GM18499 (cell line): ENCODE results near the gene EFCAB3.
"Not testable (repeated sequence)": the region's sequence is repeated elsewhere in the genome, so short reads cannot be mapped to it uniquely, and the experiment has no call there.

ENCODE experiments used
- ATAC-seq: cut with Tn5 transposase; IDR thresholded peaks from one replicate; pipeline ENCODE4 v1.9.1; 2021; ENCODE audit warnings: moderate number of reproducible peaks; ENCODE audit not compliant: insufficient read depth, unreplicated experiment

Gene EFCAB3

DNA sequence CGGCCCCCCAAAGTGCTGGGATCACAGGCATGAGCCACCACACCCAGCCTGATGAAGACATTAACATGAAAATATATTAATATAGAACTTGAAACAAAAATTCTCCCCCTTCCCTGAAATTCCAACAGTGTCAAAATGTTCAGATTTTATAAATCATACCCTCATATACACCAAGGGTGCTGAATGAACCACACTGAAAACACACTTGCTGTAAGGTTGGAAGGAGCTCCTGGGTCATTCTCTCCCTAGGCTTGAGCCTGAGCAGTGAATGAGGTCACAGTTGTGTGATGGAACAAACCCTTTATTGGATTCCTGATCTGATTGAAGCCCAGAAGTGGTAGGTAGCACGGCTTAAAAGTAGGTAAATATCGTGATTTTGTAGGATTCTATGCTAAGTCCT, at the start of gene EFCAB3:
TSS of gene EFCAB3 (plus strand) at position 301 of the 400 bp plus-strand sequence. CDS start 2,427 bp downstream, outside the sequence.
- ATAC-seq = no peak

- ATAC-seq = no peak
Observed at GRCh38 chr17:62336527-62336926, 43.8 kb upstream of the EFCAB3 start.

- ATAC-seq = no peak
Observed at GRCh38 chr17:62343764-62344270, 36.5 kb upstream of the EFCAB3 start.

- ATAC-seq = no peak
Observed at GRCh38 chr17:62351176-62351575, 29.2 kb upstream of the EFCAB3 start.

DNA sequence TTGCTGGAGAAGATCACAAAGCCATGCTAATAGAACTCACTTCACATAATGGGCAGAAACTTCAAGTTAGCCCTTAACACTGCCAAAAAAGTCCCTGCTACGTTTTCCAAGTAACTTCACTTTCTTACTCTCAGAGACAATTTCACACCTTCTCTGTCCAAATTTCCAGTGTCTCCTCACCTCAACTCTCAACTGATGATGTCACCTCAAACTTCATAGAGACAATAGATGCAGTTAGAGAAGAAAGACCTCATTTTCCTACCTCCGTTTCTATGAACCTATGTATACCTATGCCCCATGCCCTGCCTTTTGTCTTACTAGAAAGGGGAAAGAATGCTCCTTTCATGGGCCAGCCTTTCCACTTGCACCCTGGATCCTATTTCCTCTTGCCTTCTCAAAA, 14.2 kb upstream of the EFCAB3 start:
- no peak for ATAC-seq

DNA sequence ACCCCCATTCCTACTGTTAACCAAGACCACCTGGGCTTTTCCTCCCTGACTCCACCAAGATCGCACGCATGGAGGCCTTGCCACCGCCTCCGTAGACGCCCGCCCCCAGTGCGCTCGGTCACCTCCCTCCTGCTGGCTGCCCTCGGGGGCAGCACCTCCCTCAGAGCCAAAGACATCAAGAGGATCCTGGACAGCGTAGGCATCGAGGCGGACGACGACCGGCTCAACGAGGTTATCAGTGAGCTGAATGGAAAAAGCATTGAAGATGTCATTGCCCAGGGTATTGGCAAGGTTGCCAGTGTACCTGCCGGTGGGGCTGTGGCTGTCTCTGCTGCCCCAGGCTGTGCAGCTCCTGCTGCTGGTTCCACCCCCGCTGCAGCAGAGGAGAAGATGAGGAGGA, 1.2 kb downstream of the EFCAB3 start:
- no peak for ATAC-seq

DNA sequence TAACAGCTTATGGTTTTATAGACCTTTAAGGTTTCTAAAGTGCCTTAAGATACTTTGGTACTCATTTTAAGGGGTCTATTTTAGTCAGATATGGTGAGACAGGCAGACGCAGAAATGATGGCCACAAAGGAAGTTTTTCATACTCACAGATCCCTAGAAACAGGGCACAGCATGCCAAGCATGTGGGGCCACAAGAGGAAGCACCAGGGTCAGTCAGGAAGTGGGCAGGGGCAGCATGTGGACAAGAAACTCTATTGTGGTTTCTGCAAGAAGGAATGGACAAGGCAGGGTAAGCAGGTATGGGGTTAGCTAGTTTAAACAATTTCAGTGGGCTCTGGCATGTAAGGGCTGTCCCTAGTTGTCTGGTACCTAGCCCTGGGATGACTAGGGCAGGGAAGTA, 8.5 kb downstream of the EFCAB3 start:
- ATAC-seq = no peak

DNA sequence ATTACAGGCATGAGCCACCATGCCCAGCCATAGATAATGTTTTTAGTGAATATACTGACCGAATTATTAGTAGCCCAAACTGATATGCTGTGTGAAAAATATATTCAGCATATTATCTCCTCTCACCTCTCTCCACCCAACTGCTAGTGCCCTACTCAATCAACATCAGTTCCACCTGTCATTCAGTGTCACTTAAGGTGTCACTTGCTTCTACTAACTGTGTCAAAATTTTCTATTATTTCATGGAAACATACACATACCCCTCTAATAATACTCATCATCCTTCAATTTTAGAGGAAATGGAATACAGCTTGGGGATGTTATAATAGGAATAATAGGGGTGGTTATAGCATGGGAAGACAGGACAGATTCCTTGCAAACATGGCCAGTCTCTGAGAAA, 12.6 kb downstream of the EFCAB3 start:
- ATAC-seq = no peak

- no peak for ATAC-seq
Observed at GRCh38 chr17:62398891-62399290, 18.5 kb downstream of the EFCAB3 start.

DNA sequence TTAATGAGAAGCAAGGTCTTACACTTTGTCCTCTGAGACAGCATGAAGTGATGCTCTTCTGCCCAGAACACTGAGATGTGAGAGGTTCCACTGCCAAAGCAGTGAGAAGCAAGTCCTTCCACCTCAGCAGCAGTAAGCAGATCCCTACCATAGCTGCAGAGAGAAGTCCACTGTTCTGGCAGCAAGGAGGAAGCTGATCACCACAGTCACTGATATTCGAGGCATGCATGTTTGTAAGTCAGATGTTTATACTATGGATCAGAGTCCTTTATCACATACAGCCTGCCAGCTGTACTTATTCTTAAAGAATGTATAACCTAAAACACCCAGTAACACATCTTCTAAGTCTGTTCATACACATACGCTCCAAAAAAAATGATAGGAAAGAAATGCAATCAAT, 25.1 kb downstream of the EFCAB3 start:
- ATAC-seq = no peak

DNA sequence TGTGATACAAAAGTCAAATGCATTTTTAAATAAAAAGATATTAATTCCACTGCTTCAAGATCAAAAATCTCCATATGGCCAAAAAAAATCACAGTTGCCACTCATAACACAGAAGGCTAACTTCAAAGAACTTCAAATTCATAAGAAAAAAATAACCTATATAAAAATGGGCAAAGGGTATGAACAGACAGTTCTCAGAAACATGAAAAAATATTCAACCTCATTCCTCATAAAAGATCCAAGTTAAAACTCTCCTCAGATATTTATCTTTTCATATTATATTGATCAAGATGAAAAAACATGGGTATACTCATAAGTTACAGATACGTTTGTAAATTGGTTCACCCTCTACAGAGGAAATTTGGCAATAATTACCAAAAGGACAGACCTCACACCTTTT, 32.7 kb downstream of the EFCAB3 start:
- not testable (repeated sequence) for ATAC-seq

- ATAC-seq = peak; percentile 74
Observed at GRCh38 chr17:62423647-62424461, 43.5 kb downstream of the EFCAB3 start, which contains the start of gene METTL2A. TSS of gene METTL2A (plus strand) at chr17:62423897. CDS start at chr17:62423903, 6 bp downstream.

DNA sequence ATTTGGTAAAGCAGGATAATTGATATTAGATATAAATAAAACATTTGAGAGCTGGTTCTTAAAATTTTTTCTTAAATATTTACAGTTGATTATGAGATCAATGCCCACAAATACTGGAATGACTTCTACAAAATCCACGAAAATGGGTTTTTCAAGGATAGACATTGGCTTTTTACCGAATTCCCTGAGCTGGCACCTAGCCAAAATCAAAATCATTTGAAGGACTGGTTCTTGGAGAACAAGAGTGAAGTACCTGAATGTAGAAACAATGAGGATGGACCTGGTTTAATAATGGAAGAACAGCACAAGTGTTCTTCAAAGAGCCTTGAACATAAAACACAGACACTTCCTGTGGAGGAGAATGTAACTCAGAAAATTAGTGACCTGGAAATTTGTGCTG, 45.9 kb downstream of the EFCAB3 start:
- not testable (repeated sequence) for ATAC-seq

DNA sequence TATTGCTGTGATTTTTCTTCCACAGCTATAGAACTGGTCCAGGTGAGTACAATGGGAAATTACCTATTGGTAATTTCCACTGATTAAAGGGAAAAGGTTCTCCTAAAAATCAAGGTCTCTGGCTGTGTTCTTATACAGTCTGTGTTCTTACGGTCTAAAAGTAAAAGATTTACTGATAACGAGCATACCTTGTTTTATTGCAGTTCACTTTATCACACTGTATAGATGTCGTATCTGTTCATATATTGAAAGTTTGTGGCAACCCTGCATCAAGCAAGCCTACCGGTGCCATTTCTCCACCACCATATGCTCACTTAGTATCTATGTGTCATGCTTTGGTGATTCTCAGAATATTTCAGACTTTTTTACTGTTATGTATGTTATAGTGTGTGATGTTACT, 54.9 kb downstream of the EFCAB3 start:
- ATAC-seq = not testable (repeated sequence)

GRCh38 chr17:62441181-62441580, 60.8 kb downstream of the EFCAB3 start:
- ATAC-seq = not testable (repeated sequence)

DNA sequence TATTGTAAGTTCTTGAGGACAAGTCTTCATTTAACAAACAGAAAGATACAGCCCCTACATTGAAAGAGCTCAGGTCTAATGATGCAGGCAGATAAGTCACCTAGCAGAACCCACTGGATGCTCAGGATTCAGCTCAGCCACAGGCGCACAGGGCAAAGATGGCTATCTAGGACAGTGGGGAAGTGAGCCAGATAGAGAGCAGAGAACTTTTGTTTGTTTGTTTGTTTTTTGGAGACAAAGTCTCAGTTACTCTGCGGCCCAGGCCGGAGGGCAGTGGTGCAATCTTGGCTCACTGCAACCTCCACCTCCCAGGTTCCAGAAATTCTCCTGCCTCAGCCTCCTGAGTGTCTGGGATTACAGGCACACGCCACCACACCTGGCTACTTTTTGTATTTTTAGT, 63.7 kb downstream of the EFCAB3 start:
- no peak for ATAC-seq

DNA sequence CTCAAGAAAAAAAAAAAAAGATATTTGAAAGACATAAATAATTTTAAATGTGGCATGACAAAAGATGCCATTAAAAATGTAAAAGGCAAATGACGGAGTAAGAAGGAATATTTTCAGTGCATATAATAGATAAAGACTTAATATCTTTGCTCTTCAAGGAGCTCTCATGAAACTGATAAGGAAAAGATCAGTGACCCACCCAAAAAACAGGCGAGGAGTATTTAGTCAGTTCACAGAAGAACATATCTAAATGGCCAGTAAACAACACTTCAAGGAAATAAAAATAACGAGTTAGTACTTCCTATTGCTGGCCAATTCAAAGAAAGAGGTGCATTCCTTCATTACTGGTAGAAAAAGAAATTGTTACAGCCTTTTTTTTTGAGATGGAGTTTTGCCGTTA, 65.4 kb downstream of the EFCAB3 start:
- not testable (repeated sequence) for ATAC-seq

DNA sequence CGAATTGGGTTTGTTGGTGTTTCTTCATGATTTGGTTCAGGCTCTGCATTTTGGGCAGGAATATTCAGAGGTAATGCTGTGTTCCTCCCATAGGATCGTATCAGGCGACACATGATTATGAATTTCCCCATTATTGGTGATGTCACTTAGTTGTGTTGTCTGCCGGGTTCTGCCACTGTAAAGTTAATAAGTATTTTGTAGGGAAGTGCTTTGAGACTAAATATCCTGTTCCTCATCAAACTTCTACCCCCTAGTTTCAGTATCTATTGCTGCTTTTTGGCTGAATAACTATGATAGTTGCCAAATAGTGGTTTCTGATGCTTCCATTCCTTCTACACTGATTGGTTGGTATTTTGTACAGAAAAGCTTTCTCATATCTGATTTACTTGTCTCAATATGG, 71.8 kb downstream of the EFCAB3 start:
- not testable (repeated sequence) for ATAC-seq

DNA sequence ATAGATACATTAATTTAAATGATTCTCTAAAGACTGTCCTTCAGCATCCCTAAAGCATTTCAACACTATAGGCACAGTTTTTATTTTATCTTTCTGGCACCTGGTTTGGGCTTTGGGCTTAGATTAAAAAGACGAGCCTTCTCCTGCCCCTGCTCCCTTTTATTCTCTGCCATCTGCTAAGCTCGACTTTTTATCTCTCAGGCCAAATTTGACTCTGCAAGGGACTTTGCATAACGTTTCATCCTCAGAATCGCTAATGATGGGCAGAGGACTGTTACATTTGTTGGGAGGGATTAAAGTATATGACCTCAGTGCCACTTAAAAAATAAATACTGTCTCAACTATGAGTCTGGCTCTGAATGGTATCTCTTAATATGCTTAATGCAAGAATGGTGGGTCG, 72.7 kb downstream of the EFCAB3 start:
- not testable (repeated sequence) for ATAC-seq

GRCh38 chr17:62453656-62454055, 73.3 kb downstream of the EFCAB3 start:
- ATAC-seq = peak; percentile 14

DNA sequence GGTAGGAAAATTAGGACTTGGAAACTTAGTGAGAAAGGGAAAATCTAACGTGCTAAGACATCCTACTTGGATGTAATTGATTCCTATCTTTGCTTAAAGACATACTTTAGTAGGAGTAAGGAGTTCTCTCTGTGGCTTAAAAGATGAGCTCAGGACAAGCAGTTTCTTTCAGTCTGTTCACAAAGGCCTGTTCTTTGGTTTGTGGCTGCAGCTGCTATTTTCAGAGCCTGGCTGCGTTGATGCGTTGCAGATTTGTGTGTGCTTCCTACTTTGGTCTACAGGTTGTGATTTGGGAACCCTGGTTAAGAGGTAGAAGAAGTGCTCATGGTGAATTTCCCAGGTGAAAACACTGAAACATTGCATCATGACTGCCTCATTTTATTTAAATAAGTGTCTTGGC, 73.8 kb downstream of the EFCAB3 start:
- ATAC-seq = peak; percentile 46

- no peak for ATAC-seq
Observed at GRCh38 chr17:62456016-62456415, 75.7 kb downstream of the EFCAB3 start.
